Stomach (tissue), 9 donors: ENCODE measurements around the gene KRTCAP3. TPM values are rescaled to one million over a fixed set of nuclear protein-coding genes. Genes with fewer than 3 reads are reported as not detected.
A peak's percentile ranks its signal among the peaks of the same experiment; 100 is the strongest.

ENCODE experiments used
- DNase-seq, 2 donors: peaks; one replicate each; pipeline versions ENCODE4 v3.0.0 to v3.0.0-alpha.2; 2013 to 2019
- H3K27ac ChIP-seq, 5 donors: fragments of 200-600 bp in 4 of 5; sonication (generic) in 4 of 5; one replicate each; pipeline ENCODE4 v1.5.1; 2013 to 2019; ENCODE audit warnings: mild to moderate bottlenecking in 1 of 5, moderate library complexity in 1 of 5
- H3K27me3 ChIP-seq, 3 donors: fragments of 200-600 bp; sonication (generic); one replicate each; pipeline ENCODE4 v1.5.1; 2017 to 2019; ENCODE audit warnings: mixed run types in 1 of 3
- H3K36me3 ChIP-seq, 4 donors: fragments of 200-600 bp; sonication (generic); 1 replicate in 3 of 4; 2 replicates in 1 of 4; pipeline ENCODE4 v1.5.1; 2016 to 2019
- H3K4me1 ChIP-seq, 4 donors: fragments of 200-600 bp; sonication (generic); one replicate each; pipeline ENCODE4 v1.5.1; 2016 to 2019
- H3K4me3 ChIP-seq, 4 donors: fragments of 200-600 bp; sonication (generic) in 3 of 4; one replicate each; pipeline ENCODE4 v1.5.1; 2016 to 2019; ENCODE audit warnings: mild to moderate bottlenecking in 1 of 4
- H3K9me3 ChIP-seq, 4 donors: fragments of 200-600 bp; sonication (generic); one replicate each; pipeline ENCODE4 v1.5.1; 2016 to 2019
- EP300 ChIP-seq: sonication (generic); formaldehyde crosslinking; IDR thresholded peaks from one replicate; pipeline ENCODE4 v1.6.1; 2017; ENCODE audit warnings: antibody characterized with exemption
- POLR2A ChIP-seq, 4 donors: fragments of 450-650 bp; IDR thresholded peaks; one replicate each; pipeline ENCODE4 v1.6.1; 2016; ENCODE audit warnings: antibody characterized with exemption in 4 of 4, control low read depth in 2 of 4, mild to moderate bottlenecking in 1 of 4, moderate library complexity in 1 of 4
- POLR2AphosphoS5 ChIP-seq, 3 donors: sonication (generic); formaldehyde crosslinking; IDR thresholded peaks; one replicate each; pipeline ENCODE4 v1.6.1; 2016; ENCODE audit warnings: antibody characterized with exemption in 3 of 3
- WGBS, 5 donors: extraction: QIAGEN DNeasy Blood & Tissue Kit in 3 of 5; methylation state at CpG; one replicate each; pipeline versions ENCODE4 v1.1.5 to v1.1.7; 2013 to 2018; 5-methylcytosine and 5-hydroxymethylcytosine counted together
- intact Hi-C: fragments of 100-400 bp; cut with DNase I; formaldehyde crosslinking; loops from one replicate; pipeline ENCODE4 v1.15.1; 2023; ENCODE audit warnings: low total_unique reads
- polyA plus RNA-seq, 3 donors: library from polyadenylated mRNA; stranded (reverse); fragments of 200-250 nt; gene quantifications; one replicate each; pipeline ENCODE4 v1.2.3, GENCODE V29; 2013
- total RNA-seq, 5 donors: library from RNA; depleted of rRNA; stranded (reverse); fragments of >200 nt; gene quantifications; one replicate each; pipeline versions ENCODE4 v1.1.0 to v1.2.3, GENCODE V29; 2014 to 2016
- TF ChIP-seq, protein P1 (sequence below), 7 experiments: fragments of 450-650 bp in 4 of 7; fragments of 200-600 bp in 3 of 7; sonication (generic) in 3 of 7; IDR thresholded peaks; one replicate each; pipeline ENCODE4 v1.5.1; 2016 to 2019; ENCODE audit warnings: antibody characterized with exemption in 7 of 7, control low read depth in 2 of 7, mild to moderate bottlenecking in 1 of 7
- donor health status: healthy with polysubstance abuse.
- donor health status: Bipolar disorder and iron deficiency.
- donor health status: healthy.

Gene KRTCAP3
- total and polyA plus RNA-seq, 8 donors: 16.5 to 140 (median 62.2) TPM; not detected in 1

DNA sequence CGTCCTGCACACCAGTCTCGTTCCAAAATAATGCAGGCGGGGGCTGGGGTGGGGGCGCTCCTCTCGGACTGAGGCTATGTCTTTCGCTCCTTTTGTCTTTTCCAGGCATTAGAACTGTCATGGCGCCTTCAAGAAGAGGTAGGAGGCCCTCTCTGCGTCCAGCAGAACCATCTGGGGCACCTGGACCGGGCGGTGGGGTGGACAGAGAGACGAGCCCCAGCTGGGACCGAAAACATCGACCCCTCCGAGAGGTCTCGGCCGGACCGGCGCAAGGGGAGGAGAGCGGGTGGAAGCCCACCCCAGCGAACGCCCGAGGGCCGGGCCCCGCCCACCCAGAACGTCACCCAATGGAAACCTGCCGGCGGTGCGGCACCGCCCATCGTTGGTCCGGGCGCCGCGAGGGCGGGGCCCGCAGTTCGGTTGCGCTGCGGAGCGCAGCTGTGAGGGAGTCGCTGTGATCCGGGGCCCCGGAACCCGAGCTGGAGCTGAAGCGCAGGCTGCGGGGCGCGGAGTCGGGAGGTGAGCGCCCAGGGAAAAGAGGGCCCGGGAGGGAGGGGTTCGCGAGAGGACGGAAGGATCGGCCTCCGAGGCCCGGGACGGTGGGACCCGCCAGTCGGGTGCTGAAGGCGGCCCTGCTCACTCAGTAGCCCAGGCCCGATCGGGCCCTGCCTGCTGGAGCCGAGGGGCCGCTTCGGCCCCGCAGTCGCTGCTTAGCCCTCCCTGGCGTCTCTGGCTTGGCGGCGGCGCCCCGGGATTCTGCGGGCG, 13.8 kb upstream of the KRTCAP3 start, which contains the start of gene NRBP1:
Gene NRBP1 (plus strand): TSS at position 419 of the 765 bp plus-strand sequence. CDS start 4,643 bp downstream, outside the sequence.
- Histone ChIP-seq H3K9me3 (no peaks in the 10 kb centered on the region), H3K36me3 (peaks cover 4 to 10% (median 6%) of the 10 kb centered on the region in 4 donors), H3K27ac (peak within 1 kb of the TSS; percentile 98 to 100 (median 100)), H3K4me1 (peaks cover 27 to 54% (median 39%) of the 10 kb centered on the region in 4 donors), H3K27me3 (no peaks in the 10 kb centered on the region), H3K4me3 (peak within 1 kb of the TSS; percentile 78 to 100 (median 94))
- intact Hi-C loops: no loop called here
- DNase-seq: peak; percentile 94 to 98
- TF ChIP-seq POLR2A (IDR thresholded peaks at IDR 0.05) (peak in 2 of 4 donors; percentile 51 to 83), POLR2AphosphoS5 (IDR thresholded peaks at IDR 0.05) (peak; percentile 58 to 97 (median 95)), EP300 (no peak)
- TF ChIP-seq, protein P1, sequence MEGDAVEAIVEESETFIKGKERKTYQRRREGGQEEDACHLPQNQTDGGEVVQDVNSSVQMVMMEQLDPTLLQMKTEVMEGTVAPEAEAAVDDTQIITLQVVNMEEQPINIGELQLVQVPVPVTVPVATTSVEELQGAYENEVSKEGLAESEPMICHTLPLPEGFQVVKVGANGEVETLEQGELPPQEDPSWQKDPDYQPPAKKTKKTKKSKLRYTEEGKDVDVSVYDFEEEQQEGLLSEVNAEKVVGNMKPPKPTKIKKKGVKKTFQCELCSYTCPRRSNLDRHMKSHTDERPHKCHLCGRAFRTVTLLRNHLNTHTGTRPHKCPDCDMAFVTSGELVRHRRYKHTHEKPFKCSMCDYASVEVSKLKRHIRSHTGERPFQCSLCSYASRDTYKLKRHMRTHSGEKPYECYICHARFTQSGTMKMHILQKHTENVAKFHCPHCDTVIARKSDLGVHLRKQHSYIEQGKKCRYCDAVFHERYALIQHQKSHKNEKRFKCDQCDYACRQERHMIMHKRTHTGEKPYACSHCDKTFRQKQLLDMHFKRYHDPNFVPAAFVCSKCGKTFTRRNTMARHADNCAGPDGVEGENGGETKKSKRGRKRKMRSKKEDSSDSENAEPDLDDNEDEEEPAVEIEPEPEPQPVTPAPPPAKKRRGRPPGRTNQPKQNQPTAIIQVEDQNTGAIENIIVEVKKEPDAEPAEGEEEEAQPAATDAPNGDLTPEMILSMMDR (IDR thresholded peaks at IDR 0.05): no peak
- 0 to 1% (median 1%) methylated on average over 28 to 75 of the region's 75 CpGs for WGBS, 5 donors

GRCh38 chr2:27428978-27429541, 13.1 kb upstream of the KRTCAP3 start:
- TF ChIP-seq, protein P1 (IDR thresholded peaks at IDR 0.05): no peak
- peak in 2 of 3 donors; percentile 50 to 51 for TF ChIP-seq POLR2AphosphoS5 (IDR thresholded peaks at IDR 0.05)
- no peak for TF ChIP-seq EP300
- no peak for TF ChIP-seq POLR2A (IDR thresholded peaks at IDR 0.05)
- Histone ChIP-seq H3K36me3 (peaks cover 10 to 17% (median 13%) of the 10 kb centered on the region in 4 donors), H3K9me3 (no peaks in the 10 kb centered on the region), H3K27ac (peak overlapping the region; percentile 98 to 100 (median 100)), H3K4me1 (peaks cover 27 to 54% (median 39%) of the 10 kb centered on the region in 4 donors), H3K4me3 (peak overlapping the region; percentile 78 to 100 (median 94)), H3K27me3 (no peaks in the 10 kb centered on the region)
- 0 to 1% (median 1%) methylated on average over 11 to 51 of the region's 51 CpGs for WGBS, 5 donors
- DNase-seq: peak; percentile 91 to 96
- intact Hi-C loops: no loop called here

GRCh38 chr2:27431395-27431794, 10.8 kb upstream of the KRTCAP3 start:
- Histone ChIP-seq H3K4me3 (peak overlapping the region in 1 of 4 donors; percentile 92), H3K27ac (peak overlapping the region in 2 of 5 donors; percentile 98 to 99), H3K36me3 (peaks cover 34 to 40% (median 36%) of the 10 kb centered on the region in 4 donors), H3K9me3 (no peaks in the 10 kb centered on the region), H3K4me1 (peaks cover 27 to 54% (median 39%) of the 10 kb centered on the region in 4 donors), H3K27me3 (no peaks in the 10 kb centered on the region)
- DNase-seq: peak in 1 of 2 donors; percentile 16
- intact Hi-C loops: no loop called here
- TF ChIP-seq EP300 (no peak), POLR2A (IDR thresholded peaks at IDR 0.05) (no peak), POLR2AphosphoS5 (IDR thresholded peaks at IDR 0.05) (no peak)
- TF ChIP-seq, protein P1 (IDR thresholded peaks at IDR 0.05): no peak

GRCh38 chr2:27435628-27436027, 6.6 kb upstream of the KRTCAP3 start:
- WGBS, 5 donors: 79 to 91% (median 87%) methylated on average over 6 of the region's 6 CpGs
- Histone ChIP-seq H3K4me1 (peaks cover 9 to 28% (median 22%) of the 10 kb centered on the region in 4 donors), H3K9me3 (no peaks in the 10 kb centered on the region), H3K4me3 (no peak overlapping the region), H3K27ac (no peak overlapping the region), H3K27me3 (no peaks in the 10 kb centered on the region), H3K36me3 (peaks cover 74 to 82% (median 79%) of the 10 kb centered on the region in 4 donors)
- intact Hi-C loops: no loop called here
- no peak for DNase-seq
- no peak for TF ChIP-seq POLR2A (IDR thresholded peaks at IDR 0.05)
- TF ChIP-seq, protein P1 (IDR thresholded peaks at IDR 0.05): no peak
- TF ChIP-seq EP300: no peak
